Muscle of leg (tissue), 16 donors: ENCODE results near the gene RALA. TPM values are rescaled to one million over a fixed set of nuclear protein-coding genes. Genes with fewer than 3 reads are reported as not detected.

Source experiments
- DNase-seq: peaks from one replicate; pipeline ENCODE4 v3.0.0; 2013
- H3K27ac ChIP-seq: one replicate; pipeline ENCODE4 v1.5.1; 2013; ENCODE audit warnings: mild to moderate bottlenecking, low read length, control low read depth
- H3K27me3 ChIP-seq: one replicate; pipeline ENCODE4 v1.6.1; 2013; ENCODE audit warnings: low read length; ENCODE audit not compliant: control insufficient read depth, insufficient read depth
- H3K36me3 ChIP-seq: one replicate; pipeline ENCODE4 v1.6.1; 2013; ENCODE audit warnings: low read length; ENCODE audit not compliant: control insufficient read depth, insufficient read depth
- H3K4me1 ChIP-seq: one replicate; pipeline ENCODE4 v1.6.1; 2013; ENCODE audit warnings: low read length; ENCODE audit not compliant: control insufficient read depth, insufficient read depth
- H3K4me3 ChIP-seq: one replicate; pipeline ENCODE4 v1.5.1; 2013; ENCODE audit warnings: low read length, control low read depth
- H3K9me3 ChIP-seq: replicated peaks from 2 replicates; pipeline ENCODE4 v1.6.1; 2013; ENCODE audit warnings: low read depth, low read length; ENCODE audit not compliant: control insufficient read depth
- WGBS: methylation state at CpG from one replicate; pipeline ENCODE4 v1.1.5; 2013; ENCODE audit warnings: missing lambda C conversion rate; ENCODE audit not compliant: insufficient coverage; 5-methylcytosine and 5-hydroxymethylcytosine counted together
- long read RNA-seq, 11 donors: transcript quantifications; one replicate each; lab custom pipeline, GENCODE V29; 2026
- polyA plus RNA-seq, 8 donors: library from polyadenylated mRNA; unstranded; fragments of 120-200 nt; gene quantifications; one replicate each; pipeline versions ENCODE4 v1.2.1 to v1.2.3, GENCODE V29; 2013; ENCODE audit warnings: inconsistent platforms in 1 of 8, low replicate concordance in 1 of 8; ENCODE audit not compliant: insufficient read length in 8 of 8, insufficient read depth in 1 of 8
- total RNA-seq: library from RNA; stranded (reverse); fragments of 120-200 nt; gene quantifications from one replicate; pipeline ENCODE4 v1.2.4, GENCODE V29; 2013

RALA gene
- total RNA-seq = 16.1 TPM
- 10 to 100 TPM; 42.2 to 68.5 (median 53.2) TPM for polyA plus RNA-seq
- long read RNA-seq, donor 1, transcript RALA-201 (5 exons, 2,880 nt) = major isoform, 11 of 30 reads
- long read RNA-seq, donor 1, partial matches to known transcripts = 19 of 30 reads
- long read RNA-seq, donor 1, other reads (novel, unspliced or antisense) = 0 of 30 reads
- long read RNA-seq, donor 2, partial matches to known transcripts = 0 of 2 reads
- long read RNA-seq, donor 2, other reads (novel, unspliced or antisense) = 0 of 2 reads
- long read RNA-seq, donor 3, transcript RALA-201 (5 exons, 2,880 nt) = major isoform, 25 of 62 reads
- long read RNA-seq, donor 3, partial matches to known transcripts = 37 of 62 reads
- long read RNA-seq, donor 3, other reads (novel, unspliced or antisense) = 0 of 62 reads
- long read RNA-seq, donor 4, transcript RALA-201 (5 exons, 2,880 nt) = major isoform, 10 of 21 reads
- long read RNA-seq, donor 4, partial matches to known transcripts = 11 of 21 reads
- long read RNA-seq, donor 4, other reads (novel, unspliced or antisense) = 0 of 21 reads
- long read RNA-seq, donor 5, transcript RALA-201 (5 exons, 2,880 nt) = major isoform, 60 of 159 reads
- long read RNA-seq, donor 5, partial matches to known transcripts = 99 of 159 reads
- long read RNA-seq, donor 5, other reads (novel, unspliced or antisense) = 0 of 159 reads
- long read RNA-seq, donor 6, transcript RALA-201 (5 exons, 2,880 nt) = major isoform, 46 of 83 reads
- long read RNA-seq, donor 6, partial matches to known transcripts = 37 of 83 reads
- long read RNA-seq, donor 6, other reads (novel, unspliced or antisense) = 0 of 83 reads
- long read RNA-seq, donor 7, transcript RALA-201 (5 exons, 2,880 nt) = major isoform, 27 of 105 reads
- long read RNA-seq, donor 7, partial matches to known transcripts = 76 of 105 reads
- long read RNA-seq, donor 7, other reads (novel, unspliced or antisense) = 0 of 105 reads
- long read RNA-seq, donor 8, transcript RALA-201 (5 exons, 2,880 nt) = major isoform, 30 of 51 reads
- long read RNA-seq, donor 8, partial matches to known transcripts = 19 of 51 reads
- long read RNA-seq, donor 8, other reads (novel, unspliced or antisense) = 0 of 51 reads
- long read RNA-seq, donor 9, transcript RALA-201 (5 exons, 2,880 nt) = major isoform, 25 of 70 reads
- long read RNA-seq, donor 9, partial matches to known transcripts = 45 of 70 reads
- long read RNA-seq, donor 9, other reads (novel, unspliced or antisense) = 0 of 70 reads
- long read RNA-seq, donor 10, transcript RALA-201 (5 exons, 2,880 nt) = major isoform, 35 of 79 reads
- long read RNA-seq, donor 10, partial matches to known transcripts = 42 of 79 reads
- long read RNA-seq, donor 10, other reads (novel, unspliced or antisense) = 0 of 79 reads
- long read RNA-seq, donor 11, transcript RALA-201 (5 exons, 2,880 nt) = major isoform, 25 of 50 reads
- long read RNA-seq, donor 11, partial matches to known transcripts = 25 of 50 reads
- long read RNA-seq, donor 11, other reads (novel, unspliced or antisense) = 0 of 50 reads

GRCh38 chr7:39623047-39623731 lies at the start of gene RALA:
TSS of gene RALA (plus strand) at chr7:39623572. CDS start at chr7:39686668, 63,096 bp downstream.
- peak within 1 kb of the TSS; percentile 95 for H3K27ac ChIP-seq
- peak; percentile 98 for DNase-seq
- WGBS = under 1% methylated on average over 53 of the region's 56 CpGs
- no peaks in the 10 kb centered on the region for H3K36me3 ChIP-seq
- H3K4me1 ChIP-seq = peaks cover 17% of the 10 kb centered on the region
- no peaks in the 10 kb centered on the region for H3K27me3 ChIP-seq
- no peaks in the 10 kb centered on the region for H3K9me3 ChIP-seq
- H3K4me3 ChIP-seq = peak within 1 kb of the TSS; percentile 75

GRCh38 chr7:39574673-39575349 lies 48.6 kb upstream of the RALA start:
- no CpG with 5 or more reads among the region's 2 CpGs for WGBS
- H3K4me1 ChIP-seq = no peaks in the 10 kb centered on the region
- DNase-seq = no peak
- peaks cover 18% of the 10 kb centered on the region for H3K36me3 ChIP-seq
- no peaks in the 10 kb centered on the region for H3K27me3 ChIP-seq
- H3K9me3 ChIP-seq = no peaks in the 10 kb centered on the region
- no peak overlapping the region for H3K27ac ChIP-seq
- no peak overlapping the region for H3K4me3 ChIP-seq

GRCh38 chr7:39577229-39577874 lies 46.0 kb upstream of the RALA start:
- no peak for DNase-seq
- WGBS = 96% methylated on average over 22 of the region's 27 CpGs

GRCh38 chr7:39580149-39580874 lies 43.1 kb upstream of the RALA start:
- Histone ChIP-seq H3K4me1 (no peaks in the 10 kb centered on the region), H3K9me3 (no peaks in the 10 kb centered on the region), H3K27ac (no peak overlapping the region), H3K4me3 (no peak overlapping the region), H3K36me3 (peaks cover 4% of the 10 kb centered on the region), H3K27me3 (no peaks in the 10 kb centered on the region)
- 17% methylated on average over 2 of the region's 8 CpGs for WGBS
- peak; percentile 97 for DNase-seq

More at GRCh38 chr7:39577229-39577874, 46.0 kb upstream of the RALA start:
- H3K27ac ChIP-seq = no peak overlapping the region
- no peak overlapping the region for H3K4me3 ChIP-seq
- H3K9me3 ChIP-seq = no peaks in the 10 kb centered on the region
- H3K36me3 ChIP-seq = peaks cover 11% of the 10 kb centered on the region
- no peaks in the 10 kb centered on the region for H3K27me3 ChIP-seq
- no peaks in the 10 kb centered on the region for H3K4me1 ChIP-seq

GRCh38 chr7:39582536-39582935 lies 40.8 kb upstream of the RALA start:
- no peaks in the 10 kb centered on the region for H3K9me3 ChIP-seq
- no CpG with 5 or more reads among the region's 2 CpGs for WGBS

GRCh38 chr7:39583539-39583938 lies 39.8 kb upstream of the RALA start:
- Histone ChIP-seq H3K9me3 (no peaks in the 10 kb centered on the region), H3K4me3 (no peak overlapping the region), H3K36me3 (peaks cover under 1% of the 10 kb centered on the region), H3K27me3 (no peaks in the 10 kb centered on the region), H3K4me1 (no peaks in the 10 kb centered on the region), H3K27ac (no peak overlapping the region)
- no CpG with 5 or more reads among the region's 2 CpGs for WGBS
- DNase-seq = no peak

More at GRCh38 chr7:39582536-39582935, 40.8 kb upstream of the RALA start:
- Histone ChIP-seq H3K4me1 (no peaks in the 10 kb centered on the region), H3K27me3 (no peaks in the 10 kb centered on the region), H3K27ac (no peak overlapping the region), H3K4me3 (no peak overlapping the region), H3K36me3 (peaks cover 3% of the 10 kb centered on the region)
- DNase-seq = no peak

GRCh38 chr7:39587393-39587792 lies 36.0 kb upstream of the RALA start:
- Histone ChIP-seq H3K27me3 (no peaks in the 10 kb centered on the region), H3K27ac (no peak overlapping the region), H3K4me3 (no peak overlapping the region)

GRCh38 chr7:39588416-39588815 lies 35.0 kb upstream of the RALA start:
- no peaks in the 10 kb centered on the region for H3K36me3 ChIP-seq
- no peak for DNase-seq
- no peak overlapping the region for H3K27ac ChIP-seq
- no CpG with 5 or more reads among the region's 5 CpGs for WGBS
- no peaks in the 10 kb centered on the region for H3K27me3 ChIP-seq
- H3K4me3 ChIP-seq = no peak overlapping the region
- H3K9me3 ChIP-seq = no peaks in the 10 kb centered on the region
- H3K4me1 ChIP-seq = peaks cover 2% of the 10 kb centered on the region

More at GRCh38 chr7:39587393-39587792, 36.0 kb upstream of the RALA start:
- peaks cover 2% of the 10 kb centered on the region for H3K4me1 ChIP-seq
- DNase-seq = no peak
- H3K9me3 ChIP-seq = no peaks in the 10 kb centered on the region
- H3K36me3 ChIP-seq = no peaks in the 10 kb centered on the region
